Amniotic epithelial cell (primary cell): ENCODE results near the gene CBX8.

Experiments used
- DNase-seq: peaks from one replicate; pipeline ENCODE4 v3.0.0-alpha.2; 2010; ENCODE audit warnings: low read depth

The CBX8 gene

GRCh38 chr17:79796763-79797491 lies at the start of gene CBX8:
Gene CBX8, minus strand, starts transcription at chr17:79797077. Its CDS starts 79 bp downstream, at chr17:79796998.
- peak; percentile 99 for DNase-seq

- peak; percentile 56 for DNase-seq
These were observed 48.7 kb upstream of the CBX8 start for GRCh38 chr17:79845601-79845949.

- DNase-seq, result no peak
These were observed 48.2 kb upstream of the CBX8 start for GRCh38 chr17:79844869-79845600.

- DNase-seq, result peak; percentile 65
These were observed 47.2 kb upstream of the CBX8 start for GRCh38 chr17:79843816-79844800.

GRCh38 chr17:79843474-79843815 lies 46.6 kb upstream of the CBX8 start:
- DNase-seq, result no peak

GRCh38 chr17:79842656-79843473 lies 46.0 kb upstream of the CBX8 start:
- no peak for DNase-seq

GRCh38 chr17:79842136-79842655 lies 45.3 kb upstream of the CBX8 start:
- no peak for DNase-seq

- no peak for DNase-seq
These were observed 44.7 kb upstream of the CBX8 start for GRCh38 chr17:79841369-79842135.

- DNase-seq, result peak; percentile 47
These were observed 44.1 kb upstream of the CBX8 start for GRCh38 chr17:79840989-79841286.

GRCh38 chr17:79840269-79840988 lies 43.6 kb upstream of the CBX8 start:
- DNase-seq, result peak; percentile 59

- DNase-seq, result peak; percentile 89
These were observed 42.7 kb upstream of the CBX8 start, which contains the start of gene CBX4 for GRCh38 chr17:79839356-79840268. Gene CBX4, minus strand, starts transcription at chr17:79839440. Its CDS starts 189 bp downstream, at chr17:79839251.

GRCh38 chr17:79838522-79839274 lies 41.8 kb upstream of the CBX8 start:
- peak; percentile 54 for DNase-seq

GRCh38 chr17:79837888-79838521 lies 41.1 kb upstream of the CBX8 start:
- no peak for DNase-seq

GRCh38 chr17:79836972-79837887 lies 40.4 kb upstream of the CBX8 start:
- peak; percentile 86 for DNase-seq

GRCh38 chr17:79836510-79836971 lies 39.7 kb upstream of the CBX8 start:
- DNase-seq, result no peak

- DNase-seq, result no peak
These were observed 39.2 kb upstream of the CBX8 start for GRCh38 chr17:79835953-79836509.
